ENCODE results near the gene LHX8.

LHX8 gene

DNA sequence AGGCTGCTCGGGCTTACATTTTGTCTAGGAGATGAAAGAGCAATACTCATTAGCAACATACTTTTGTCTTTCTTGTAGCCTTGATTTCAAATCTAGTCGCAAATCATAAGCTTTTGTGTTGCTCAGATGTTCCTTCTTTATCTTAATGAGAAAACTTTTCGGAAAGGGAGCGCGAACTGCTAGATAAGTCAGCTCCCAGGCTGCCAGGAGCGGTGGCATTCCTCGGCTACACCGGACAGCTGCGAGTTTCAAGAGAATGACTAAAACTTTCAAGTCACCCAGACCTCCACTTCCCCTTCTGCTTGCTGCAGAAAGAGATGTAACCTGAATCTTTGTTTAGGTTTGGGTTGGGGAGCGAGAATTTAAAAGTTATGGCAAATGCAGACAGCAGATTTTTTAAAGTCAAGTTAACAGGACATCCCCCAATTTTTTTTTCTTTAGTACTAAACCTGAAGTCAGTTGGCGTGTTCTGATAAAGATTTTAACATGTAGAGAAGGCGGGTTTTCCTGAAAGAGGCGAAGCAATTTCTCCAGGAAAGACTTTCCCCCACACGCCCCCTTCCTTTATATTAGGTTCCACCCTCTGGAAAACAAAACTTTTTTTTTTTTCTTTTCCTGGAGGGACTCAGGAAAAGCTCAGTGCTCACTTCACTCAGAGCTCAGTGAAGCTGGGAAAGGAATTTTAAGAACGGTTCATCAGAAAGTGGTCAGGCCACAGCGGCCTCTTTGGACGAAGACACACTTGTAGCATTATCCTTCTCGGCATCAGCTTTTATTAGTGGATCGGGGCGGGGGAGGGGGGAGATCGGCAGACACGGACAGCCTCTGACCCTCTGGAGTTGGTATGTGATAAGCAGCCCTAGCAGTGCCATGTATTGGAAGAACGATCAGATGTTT is at the start of gene LHX8:
Gene LHX8 (plus strand): TSS at position 639 of the 897 bp plus-strand sequence. CDS start 2,227 bp downstream, outside the sequence.
- TF ChIP-seq CTCF (IDR thresholded peaks at IDR 0.05; ENCODE audit: control extremely low read depth, extremely low read depth, low read depth, missing control alignments), result no peak
- CTCF ChIA-PET, result interaction anchor here (1.9 kb wide), 1 partner anchor 14 kb away, joined by 5 read pairs; no protein-coding TSS in a partner anchor
- POLR2A ChIA-PET, result no interaction called here
- no peak for DNase-seq (ENCODE audit: extremely low spot score)

DNA sequence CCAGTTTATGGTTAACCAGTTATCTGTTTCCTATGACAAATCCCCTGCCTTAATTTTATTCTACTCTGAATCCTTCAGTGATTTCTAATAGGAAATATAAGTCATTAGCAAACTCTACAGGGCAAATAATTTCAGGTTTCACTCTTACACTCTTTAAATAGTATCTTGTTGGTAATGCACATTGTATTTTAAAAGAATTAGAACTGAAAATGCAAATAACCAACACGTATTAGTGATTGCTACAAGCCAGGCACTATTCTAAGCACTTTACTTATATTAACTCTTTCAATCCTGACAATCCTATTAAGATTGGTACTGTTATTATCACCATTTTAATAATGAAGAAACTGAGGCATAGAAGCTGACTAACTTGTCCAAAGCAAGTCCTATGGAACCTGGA is 48.3 kb upstream of the LHX8 start:
- DNase-seq (ENCODE audit: extremely low spot score), result no peak
- no peak for TF ChIP-seq CTCF (IDR thresholded peaks at IDR 0.05; ENCODE audit: control extremely low read depth, extremely low read depth, low read depth, missing control alignments)
- ChIA-PET POLR2A (no interaction called here), CTCF (no interaction called here)

DNA sequence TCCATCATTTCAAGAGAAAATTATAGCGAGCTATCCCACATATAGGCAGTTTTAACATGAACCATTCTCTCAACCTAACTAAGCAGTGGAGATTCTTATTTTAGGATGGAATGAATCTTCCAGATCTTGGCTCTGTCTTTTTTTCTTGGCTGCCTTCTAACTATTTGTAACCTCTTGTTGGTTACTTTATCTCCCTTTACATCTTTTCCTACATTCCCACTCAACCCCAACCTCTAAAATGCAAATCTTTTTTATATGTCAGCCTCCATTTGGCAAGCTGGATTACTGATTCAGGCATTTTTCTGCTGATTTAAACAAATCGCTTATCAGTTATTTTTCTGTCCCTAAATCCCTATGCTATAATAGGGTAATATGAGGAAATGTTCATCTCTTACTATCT is 46.9 kb upstream of the LHX8 start:
- POLR2A ChIA-PET, result no interaction called here
- TF ChIP-seq CTCF (IDR thresholded peaks at IDR 0.05; ENCODE audit: control extremely low read depth, extremely low read depth, low read depth, missing control alignments), result no peak
- DNase-seq (ENCODE audit: extremely low spot score), result no peak
- CTCF ChIA-PET, result no interaction called here

GRCh38 chr1:75092141-75092540 is 42.0 kb upstream of the LHX8 start:
- TF ChIP-seq CTCF (IDR thresholded peaks at IDR 0.05; ENCODE audit: control extremely low read depth, extremely low read depth, low read depth, missing control alignments), result no peak
- ChIA-PET CTCF (no interaction called here), POLR2A (no interaction called here)
- DNase-seq (ENCODE audit: extremely low spot score), result no peak

DNA sequence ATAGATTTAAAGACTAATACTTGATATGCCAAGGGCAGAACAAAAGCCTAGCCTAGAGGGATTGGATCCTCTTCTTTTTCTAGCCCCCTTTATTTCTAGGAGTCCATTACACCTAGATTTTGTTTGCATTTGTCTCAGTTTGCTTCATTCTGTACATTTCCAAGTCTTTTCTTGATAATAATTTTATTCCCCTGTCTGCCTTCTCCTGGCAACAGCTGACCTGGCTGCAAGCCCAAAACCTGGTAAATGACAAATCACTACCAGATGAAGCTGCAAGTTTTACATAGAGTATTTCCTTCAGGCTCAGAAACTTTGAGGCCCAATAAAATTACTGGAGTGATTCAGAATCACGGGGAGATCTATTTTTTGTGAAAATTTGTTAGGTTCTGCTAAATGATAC is 36.5 kb upstream of the LHX8 start:
- ChIA-PET CTCF (no interaction called here), POLR2A (no interaction called here)
- no peak for TF ChIP-seq CTCF (IDR thresholded peaks at IDR 0.05; ENCODE audit: control extremely low read depth, extremely low read depth, low read depth, missing control alignments)
- DNase-seq (ENCODE audit: extremely low spot score), result no peak

- ChIA-PET CTCF (no interaction called here), POLR2A (no interaction called here)
- no peak for TF ChIP-seq CTCF (IDR thresholded peaks at IDR 0.05; ENCODE audit: control extremely low read depth, extremely low read depth, low read depth, missing control alignments)
- no peak for DNase-seq (ENCODE audit: extremely low spot score)
These were observed 34.6 kb upstream of the LHX8 start for GRCh38 chr1:75099581-75099980.

All from GM10248 (cell line).